HFF-Myc (cell line): ENCODE measurements around the gene DAGLA.

Source experiments
- DNase-seq: peaks from one replicate; pipeline ENCODE4 v3.0.0-alpha.2; 2011; ENCODE audit warnings: low read depth; ENCODE audit errors: extremely low read depth
- H3K4me3 ChIP-seq: replicated peaks from 2 replicates; pipeline ENCODE4 v1.5.1; 2011; ENCODE audit warnings: low read depth, mild to moderate bottlenecking, control low read depth, low read length
- CTCF ChIP-seq: IDR thresholded peaks from 2 replicates; pipeline ENCODE4 v1.5.1; 2012; ENCODE audit warnings: mild to moderate bottlenecking, low read depth, low read length, control low read depth; ENCODE audit errors: missing control alignments

Gene DAGLA

GRCh38 chr11:61686066-61686465, 5.9 kb downstream of the DAGLA start:
- no peak overlapping the region for H3K4me3 ChIP-seq
- no peak for DNase-seq
- TF ChIP-seq CTCF, result no peak

- no peak for TF ChIP-seq CTCF
- no peak overlapping the region for H3K4me3 ChIP-seq
- no peak for DNase-seq
These were observed 6.3 kb downstream of the DAGLA start for GRCh38 chr11:61686469-61686868.

- no peak for TF ChIP-seq CTCF
- DNase-seq, result no peak
- H3K4me3 ChIP-seq, result no peak overlapping the region
These were observed 7.2 kb downstream of the DAGLA start for GRCh38 chr11:61687420-61687819.

- H3K4me3 ChIP-seq, result no peak overlapping the region
- no peak for DNase-seq
- no peak for TF ChIP-seq CTCF
These were observed 8.4 kb downstream of the DAGLA start for GRCh38 chr11:61688365-61689163.

- TF ChIP-seq CTCF, result no peak
- no peak for DNase-seq
- no peak overlapping the region for H3K4me3 ChIP-seq
These were observed 8.9 kb downstream of the DAGLA start for GRCh38 chr11:61689164-61689496.

GRCh38 chr11:61690706-61691379, 10.7 kb downstream of the DAGLA start:
- no peak for DNase-seq
- no peak overlapping the region for H3K4me3 ChIP-seq
- no peak for TF ChIP-seq CTCF
